Islet precursor cell (in vitro differentiated cells): ENCODE measurements around the gene SUMF2.
"Not testable (repeated sequence)": the region's sequence is repeated elsewhere in the genome, so short reads cannot be mapped to it uniquely, and the experiment has no call there.

ENCODE experiments used
- DNase-seq: peaks from one replicate; pipeline ENCODE4 v3.0.0-alpha.2; 2018

Gene SUMF2

GRCh38 chr7:56063500-56063881 is 595 bp upstream of the SUMF2 start:
- DNase-seq: no peak

DNA sequence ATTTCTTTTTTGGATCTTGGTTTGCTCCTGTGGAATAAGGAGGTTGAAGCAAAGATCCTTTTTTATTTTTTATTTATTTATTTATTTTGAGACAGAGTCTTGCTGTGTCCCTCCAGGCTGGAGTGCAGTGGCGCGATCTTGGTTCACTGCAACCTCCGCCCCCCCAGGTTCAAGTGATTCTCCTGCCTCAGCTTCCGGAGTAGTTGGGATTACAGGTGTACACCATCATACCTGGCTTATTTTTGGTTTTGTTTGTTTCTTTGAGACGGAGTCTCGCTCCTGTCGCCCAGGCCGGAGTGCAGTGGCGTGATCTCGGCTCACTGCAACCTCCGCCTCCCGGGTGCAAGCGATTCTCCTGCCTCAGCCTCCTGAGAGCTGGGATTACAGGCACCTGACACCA is 2.3 kb downstream of the SUMF2 start:
- not testable (repeated sequence) for DNase-seq

DNA sequence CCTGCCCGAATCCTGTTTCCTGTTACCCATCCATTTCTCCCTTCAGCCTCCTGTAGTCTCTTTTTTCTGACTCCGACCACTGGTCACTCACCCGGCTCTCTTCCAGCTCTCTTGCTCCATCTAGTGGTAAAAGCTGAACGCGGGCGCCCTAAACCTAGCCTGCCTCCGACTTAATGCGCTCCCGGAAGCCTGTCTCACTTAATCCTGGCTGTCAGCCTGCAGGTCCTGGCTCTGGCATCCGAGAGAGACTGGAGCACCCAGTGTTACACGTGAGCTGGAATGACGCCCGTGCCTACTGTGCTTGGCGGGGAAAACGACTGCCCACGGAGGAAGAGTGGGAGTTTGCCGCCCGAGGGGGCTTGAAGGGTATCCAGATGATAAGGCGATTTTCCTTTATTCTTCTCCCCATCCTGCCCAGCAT is 10.3 kb downstream of the SUMF2 start:
- DNase-seq: peak; percentile 92

GRCh38 chr7:56077681-56078080 is 13.6 kb downstream of the SUMF2 start:
- DNase-seq: no peak

- DNase-seq: no peak
Observed at GRCh38 chr7:56078196-56078595, 14.1 kb downstream of the SUMF2 start.

DNA sequence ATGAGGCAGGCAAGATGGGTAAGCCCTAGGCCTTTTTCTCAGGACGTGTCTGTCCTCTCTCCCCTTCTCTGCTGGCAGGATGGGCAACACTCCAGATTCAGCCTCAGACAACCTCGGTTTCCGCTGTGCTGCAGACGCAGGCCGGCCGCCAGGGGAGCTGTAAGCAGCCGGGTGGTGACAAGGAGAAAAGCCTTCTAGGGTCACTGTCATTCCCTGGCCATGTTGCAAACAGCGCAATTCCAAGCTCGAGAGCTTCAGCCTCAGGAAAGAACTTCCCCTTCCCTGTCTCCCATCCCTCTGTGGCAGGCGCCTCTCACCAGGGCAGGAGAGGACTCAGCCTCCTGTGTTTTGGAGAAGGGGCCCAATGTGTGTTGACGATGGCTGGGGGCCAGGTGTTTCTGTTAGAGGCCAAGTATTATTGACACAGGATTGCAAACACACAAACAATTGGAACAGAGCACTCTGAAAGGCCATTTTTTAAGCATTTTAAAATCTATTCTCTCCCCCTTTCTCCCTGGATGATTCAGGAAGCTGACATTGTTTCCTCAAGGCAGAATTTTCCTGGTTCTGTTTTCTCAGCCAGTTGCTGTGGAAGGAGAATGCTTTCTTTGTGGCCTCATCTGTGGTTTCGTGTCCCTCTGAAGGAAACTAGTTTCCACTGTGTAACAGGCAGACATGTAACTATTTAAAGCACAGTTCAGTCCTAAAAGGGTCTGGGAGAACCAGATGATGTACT is 15.5 kb downstream of the SUMF2 start:
- no peak for DNase-seq

DNA sequence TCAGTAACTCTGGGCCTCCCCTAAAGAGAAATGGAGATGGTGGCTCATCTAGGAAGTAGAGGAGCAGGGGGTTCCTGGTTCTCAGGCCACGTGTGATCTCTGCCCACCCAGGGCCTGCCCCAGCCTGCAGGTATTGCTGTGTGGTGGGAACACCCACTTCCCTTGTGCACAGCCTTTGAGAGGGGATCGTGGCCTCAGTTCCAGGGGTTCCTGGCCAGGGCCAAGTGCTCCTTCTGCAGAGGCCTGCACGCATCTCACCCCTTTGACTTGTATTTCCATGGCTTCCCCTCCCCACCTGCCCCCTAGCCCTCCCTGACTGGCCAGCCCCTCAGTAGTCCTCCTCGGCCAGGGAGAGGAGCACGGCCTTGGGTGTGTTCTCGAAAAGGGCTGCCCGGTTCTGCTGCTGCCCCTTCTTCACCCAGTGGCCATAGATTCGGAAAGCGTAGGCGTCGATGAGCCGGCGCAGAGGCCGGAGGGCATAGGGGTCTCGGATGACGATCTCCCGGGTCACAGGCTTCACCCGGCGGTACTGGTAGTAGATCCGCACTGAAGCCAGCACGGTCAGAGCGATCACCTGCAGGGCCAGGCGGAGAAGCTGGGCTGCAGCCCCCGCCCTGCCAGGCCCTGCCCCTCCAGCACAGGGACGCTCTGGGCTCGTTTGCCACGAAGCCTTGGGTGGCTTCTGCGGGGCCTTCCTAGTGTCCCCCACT is 16.8 kb downstream of the SUMF2 start:
- DNase-seq: not testable (repeated sequence)

GRCh38 chr7:56081626-56082340 is 17.7 kb downstream of the SUMF2 start:
- DNase-seq: no peak

GRCh38 chr7:56083150-56083785 is 19.2 kb downstream of the SUMF2 start:
- no peak for DNase-seq

- DNase-seq: no peak
Observed at GRCh38 chr7:56086761-56087160, 22.7 kb downstream of the SUMF2 start.

- DNase-seq: no peak
Observed at GRCh38 chr7:56087445-56087844, 23.4 kb downstream of the SUMF2 start.

DNA sequence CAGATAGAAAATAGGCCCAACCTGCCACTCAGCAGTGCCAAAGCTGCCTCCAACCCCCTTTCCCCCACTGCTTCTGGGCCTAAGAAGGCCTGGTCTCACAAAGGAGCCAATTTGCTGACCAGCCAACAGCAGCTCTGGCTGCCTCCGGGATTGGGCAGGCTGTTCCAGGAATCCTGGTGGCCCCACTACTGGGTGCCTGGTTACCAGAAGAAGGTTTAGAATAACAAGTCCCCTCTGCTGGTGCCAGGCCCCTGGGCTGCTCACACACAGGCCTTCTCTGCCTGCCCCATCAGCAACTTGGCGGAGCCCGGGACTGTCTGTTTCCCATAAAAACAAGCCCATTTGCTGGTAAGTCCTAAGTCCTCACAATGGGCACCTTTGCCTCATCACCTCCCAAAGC is 27.5 kb downstream of the SUMF2 start:
- DNase-seq: no peak

GRCh38 chr7:56092388-56092787 is 28.3 kb downstream of the SUMF2 start:
- DNase-seq: not testable (repeated sequence)

DNA sequence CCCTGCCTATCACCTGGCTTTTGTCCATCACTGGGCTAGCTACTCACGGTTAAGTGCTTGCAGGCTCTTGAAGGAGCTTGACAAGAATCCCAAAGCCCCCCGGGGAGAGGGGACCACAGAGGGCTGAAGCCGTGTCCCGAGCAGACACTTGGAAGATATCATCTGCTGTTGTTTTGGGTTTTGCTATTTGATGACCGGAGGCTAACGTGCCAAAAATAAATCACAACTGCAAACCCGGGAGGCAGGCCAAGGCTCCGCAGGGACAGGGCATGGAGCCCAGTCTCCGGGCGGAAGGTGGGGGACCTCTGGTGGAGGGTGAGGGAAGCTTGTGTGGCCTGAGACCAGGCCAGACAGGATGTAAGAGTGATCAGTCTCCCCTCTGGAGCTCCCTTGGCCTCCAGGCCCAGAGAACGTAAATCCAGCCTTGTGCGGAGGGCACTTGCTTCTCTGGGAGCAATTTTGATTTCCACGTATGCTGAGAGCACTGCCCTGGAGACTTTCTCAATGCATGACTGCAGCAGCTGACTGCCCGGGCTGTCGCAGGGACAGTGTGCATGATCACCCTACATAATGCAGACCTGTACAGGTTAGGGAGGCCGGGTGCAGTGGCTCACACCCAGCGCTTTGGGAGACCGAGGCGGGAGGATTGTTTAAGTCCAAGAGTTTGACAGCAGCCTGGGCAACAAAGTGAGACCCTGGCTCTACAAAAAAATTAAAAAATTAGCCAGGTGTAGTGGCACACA is 28.9 kb downstream of the SUMF2 start, which contains the start of gene PHKG1:
TSS of gene PHKG1 (minus strand) at position 164 of the 743 bp plus-strand sequence. CDS start 4,011 bp downstream, outside the sequence.
- DNase-seq: peak; percentile 60

DNA sequence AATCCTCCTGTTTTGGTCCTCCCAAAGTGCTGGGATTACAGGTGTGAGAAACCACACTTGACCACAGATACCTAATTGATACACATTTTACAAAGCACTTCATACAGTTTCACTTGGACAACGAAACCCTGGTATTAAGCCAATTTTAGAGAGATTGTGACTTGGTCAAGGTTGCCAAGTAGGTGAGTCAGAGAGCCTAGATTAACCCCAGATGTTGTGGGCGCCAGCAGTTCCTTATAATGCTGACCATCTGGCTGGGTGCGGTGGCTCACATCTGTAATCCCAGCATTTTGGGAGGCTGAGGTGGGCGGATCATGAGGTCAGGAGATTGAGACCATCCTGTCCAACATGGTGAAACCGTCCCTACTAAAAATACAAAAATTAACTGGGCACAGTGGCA is 33.6 kb downstream of the SUMF2 start:
- no peak for DNase-seq

- DNase-seq: not testable (repeated sequence)
Observed at GRCh38 chr7:56098187-56099008, 34.3 kb downstream of the SUMF2 start.

- no peak for DNase-seq
Observed at GRCh38 chr7:56099653-56100052, 35.6 kb downstream of the SUMF2 start.

DNA sequence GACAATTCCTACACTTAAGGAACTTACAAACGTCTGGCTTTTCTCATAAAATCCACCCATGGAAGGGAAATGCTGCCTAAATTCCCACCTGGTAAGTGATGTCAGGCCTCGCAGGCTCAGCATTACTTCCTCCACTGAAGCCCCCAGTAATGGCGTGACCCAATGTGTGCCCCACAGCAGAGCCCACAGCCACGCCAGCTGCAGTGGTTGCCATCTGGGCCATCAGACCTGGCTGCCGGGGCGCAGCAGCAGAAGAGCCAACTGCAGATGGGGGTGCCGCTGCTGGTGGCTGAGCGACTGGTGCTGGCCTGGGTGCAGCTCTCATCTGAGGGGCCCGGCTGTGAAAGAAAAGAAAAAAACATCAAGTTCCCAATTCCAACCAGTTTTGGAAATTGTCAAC is 40.1 kb downstream of the SUMF2 start:
- DNase-seq: not testable (repeated sequence)

DNA sequence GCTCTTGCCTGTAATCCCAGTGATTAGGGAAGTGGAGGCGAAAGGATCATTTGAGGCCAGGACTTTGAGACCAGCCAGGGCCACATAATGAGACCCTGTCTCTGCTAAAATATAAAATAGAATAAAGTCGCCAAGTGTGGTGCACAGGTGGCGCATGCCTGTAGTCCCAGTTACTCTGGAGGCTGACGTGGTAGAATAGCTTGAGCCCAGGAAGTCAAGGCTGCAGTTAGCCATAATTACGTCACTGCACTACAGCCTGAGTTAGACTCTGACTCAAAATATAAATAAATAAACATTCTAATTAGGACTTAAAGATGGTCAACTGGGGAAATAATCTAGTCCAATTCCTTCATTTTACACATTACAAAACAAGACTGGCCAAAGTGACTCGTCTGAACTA is 41.4 kb downstream of the SUMF2 start:
- DNase-seq: no peak

GRCh38 chr7:56106108-56107073 is 42.3 kb downstream of the SUMF2 start, which contains the start of gene CHCHD2:
Gene CHCHD2, minus strand, starts transcription at chr7:56106476. Its CDS starts 63 bp downstream, at chr7:56106413.
- peak; percentile 79 for DNase-seq
